ENCODE data around the gene GSAP.

GSAP gene

DNA sequence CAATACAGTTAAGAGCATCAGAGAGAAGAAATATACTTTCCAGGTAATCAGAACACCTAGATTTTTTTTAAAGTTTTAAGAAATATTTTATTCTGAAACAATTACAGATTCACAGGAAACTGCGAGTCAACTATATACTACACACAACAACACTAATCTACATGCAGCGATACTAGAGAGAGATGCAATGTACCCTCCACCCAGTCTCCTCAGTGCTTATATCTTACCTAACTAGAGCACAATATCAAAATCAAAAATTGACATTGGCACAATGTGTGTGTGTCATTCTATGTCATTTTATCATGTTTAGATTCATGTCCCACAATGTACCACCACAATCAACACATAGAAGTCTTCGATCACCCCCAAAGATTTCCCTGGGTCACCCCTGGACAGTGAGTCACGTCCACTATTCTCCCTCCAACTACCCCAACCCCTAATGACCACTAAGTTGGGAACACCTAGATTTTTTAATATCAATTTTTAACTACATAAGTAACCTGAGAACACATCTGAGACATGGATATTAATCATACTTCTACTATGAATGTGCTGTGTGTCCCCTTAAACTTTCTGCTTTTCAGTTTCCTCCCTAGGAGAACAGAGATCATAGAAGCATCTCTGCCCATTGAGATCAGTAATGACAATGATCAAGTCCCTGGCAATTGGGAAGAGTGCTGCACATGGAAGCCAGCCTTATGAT is 86.5 kb downstream of the GSAP start:
- H3K4me3 ChIP-seq (ENCODE audit: low read depth, low read length): peak overlapping the region; percentile 22
- TF ChIP-seq, protein P1, sequence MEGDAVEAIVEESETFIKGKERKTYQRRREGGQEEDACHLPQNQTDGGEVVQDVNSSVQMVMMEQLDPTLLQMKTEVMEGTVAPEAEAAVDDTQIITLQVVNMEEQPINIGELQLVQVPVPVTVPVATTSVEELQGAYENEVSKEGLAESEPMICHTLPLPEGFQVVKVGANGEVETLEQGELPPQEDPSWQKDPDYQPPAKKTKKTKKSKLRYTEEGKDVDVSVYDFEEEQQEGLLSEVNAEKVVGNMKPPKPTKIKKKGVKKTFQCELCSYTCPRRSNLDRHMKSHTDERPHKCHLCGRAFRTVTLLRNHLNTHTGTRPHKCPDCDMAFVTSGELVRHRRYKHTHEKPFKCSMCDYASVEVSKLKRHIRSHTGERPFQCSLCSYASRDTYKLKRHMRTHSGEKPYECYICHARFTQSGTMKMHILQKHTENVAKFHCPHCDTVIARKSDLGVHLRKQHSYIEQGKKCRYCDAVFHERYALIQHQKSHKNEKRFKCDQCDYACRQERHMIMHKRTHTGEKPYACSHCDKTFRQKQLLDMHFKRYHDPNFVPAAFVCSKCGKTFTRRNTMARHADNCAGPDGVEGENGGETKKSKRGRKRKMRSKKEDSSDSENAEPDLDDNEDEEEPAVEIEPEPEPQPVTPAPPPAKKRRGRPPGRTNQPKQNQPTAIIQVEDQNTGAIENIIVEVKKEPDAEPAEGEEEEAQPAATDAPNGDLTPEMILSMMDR (IDR thresholded peaks at IDR 0.05; ENCODE audit: low read depth, low read length): no peak
- TF ChIP-seq POLR2A (IDR thresholded peaks at IDR 0.05; ENCODE audit: extremely low read depth, insufficient read length) (no peak), MYC (IDR thresholded peaks at IDR 0.05; ENCODE audit: low read depth, low read length) (no peak)
- TF ChIP-seq, protein P2, sequence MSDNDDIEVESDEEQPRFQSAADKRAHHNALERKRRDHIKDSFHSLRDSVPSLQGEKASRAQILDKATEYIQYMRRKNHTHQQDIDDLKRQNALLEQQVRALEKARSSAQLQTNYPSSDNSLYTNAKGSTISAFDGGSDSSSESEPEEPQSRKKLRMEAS (IDR thresholded peaks at IDR 0.05; ENCODE audit: low read depth, low read length): no peak

DNA sequence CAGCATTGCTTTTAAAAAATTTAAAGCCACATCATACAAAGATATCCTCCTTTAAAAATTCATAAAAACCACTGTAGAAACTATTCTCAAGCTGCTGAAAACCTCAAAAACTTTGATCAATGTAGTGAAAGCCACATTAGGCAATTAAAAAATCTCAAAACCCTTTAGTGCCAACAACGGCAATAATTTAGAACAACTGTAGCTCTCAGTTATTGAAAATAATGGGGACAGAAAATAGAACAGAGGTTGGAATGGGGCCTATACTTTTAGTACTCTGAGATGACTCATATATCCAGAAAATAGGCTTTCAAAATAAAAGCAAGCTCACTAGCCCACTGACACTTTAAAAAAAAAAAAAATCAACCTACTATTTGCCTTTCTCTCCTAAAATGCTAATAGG is 87.5 kb downstream of the GSAP start:
- H3K4me3 ChIP-seq (ENCODE audit: low read depth, low read length): peak overlapping the region; percentile 71
- TF ChIP-seq, protein P1 (IDR thresholded peaks at IDR 0.05; ENCODE audit: low read depth, low read length): no peak
- TF ChIP-seq POLR2A (IDR thresholded peaks at IDR 0.05; ENCODE audit: extremely low read depth, insufficient read length) (no peak), MYC (IDR thresholded peaks at IDR 0.05; ENCODE audit: low read depth, low read length) (no peak)
- TF ChIP-seq, protein P2 (IDR thresholded peaks at IDR 0.05; ENCODE audit: low read depth, low read length): no peak
- DNase-seq (ENCODE audit: low read depth): peak; percentile 47

More for the DNA sequence above, 86.5 kb downstream of the GSAP start:
- no peak for DNase-seq (ENCODE audit: low read depth)

DNA sequence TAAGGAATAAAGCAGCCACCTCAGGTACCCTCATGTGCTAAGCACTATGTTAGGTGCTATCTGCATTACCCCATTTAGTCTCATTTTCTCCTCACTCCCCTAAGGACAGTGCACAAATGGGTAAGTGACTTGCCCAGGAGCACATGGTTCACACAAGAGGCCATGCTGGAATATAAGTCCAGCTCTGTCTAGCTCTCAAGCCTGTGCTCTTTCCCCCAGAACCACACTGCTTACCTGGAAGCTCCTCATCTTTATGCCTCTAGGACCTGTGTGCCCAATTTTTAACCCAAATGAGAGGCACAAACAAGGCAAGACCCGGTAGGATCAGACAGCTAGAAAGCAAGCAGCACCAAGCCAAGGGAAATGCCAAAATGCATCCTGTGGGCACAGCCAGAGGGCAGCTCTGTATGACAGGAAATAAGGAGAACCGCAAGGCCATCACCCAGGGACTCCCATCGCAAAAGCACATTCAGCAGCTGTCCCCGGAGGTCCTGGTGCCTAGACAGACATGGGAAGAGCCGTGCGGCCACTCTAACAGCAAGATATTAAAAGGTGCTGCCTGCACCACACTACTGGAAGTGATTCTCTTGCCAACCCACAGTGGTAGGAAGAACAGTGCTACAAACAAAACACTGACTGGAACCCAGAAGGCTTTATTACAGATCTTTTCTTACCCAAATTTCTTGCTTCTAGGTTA is 88.1 kb downstream of the GSAP start:
- peak; percentile 34 for TF ChIP-seq POLR2A (IDR thresholded peaks at IDR 0.05; ENCODE audit: extremely low read depth, insufficient read length)
- TF ChIP-seq, protein P2 (IDR thresholded peaks at IDR 0.05; ENCODE audit: low read depth, low read length): peak; percentile 96
- peak; percentile 71 for TF ChIP-seq MYC (IDR thresholded peaks at IDR 0.05; ENCODE audit: low read depth, low read length)
- TF ChIP-seq, protein P1 (IDR thresholded peaks at IDR 0.05; ENCODE audit: low read depth, low read length): no peak
- peak overlapping the region; percentile 71 for H3K4me3 ChIP-seq (ENCODE audit: low read depth, low read length)
- peak; percentile 99 for DNase-seq (ENCODE audit: low read depth)

DNA sequence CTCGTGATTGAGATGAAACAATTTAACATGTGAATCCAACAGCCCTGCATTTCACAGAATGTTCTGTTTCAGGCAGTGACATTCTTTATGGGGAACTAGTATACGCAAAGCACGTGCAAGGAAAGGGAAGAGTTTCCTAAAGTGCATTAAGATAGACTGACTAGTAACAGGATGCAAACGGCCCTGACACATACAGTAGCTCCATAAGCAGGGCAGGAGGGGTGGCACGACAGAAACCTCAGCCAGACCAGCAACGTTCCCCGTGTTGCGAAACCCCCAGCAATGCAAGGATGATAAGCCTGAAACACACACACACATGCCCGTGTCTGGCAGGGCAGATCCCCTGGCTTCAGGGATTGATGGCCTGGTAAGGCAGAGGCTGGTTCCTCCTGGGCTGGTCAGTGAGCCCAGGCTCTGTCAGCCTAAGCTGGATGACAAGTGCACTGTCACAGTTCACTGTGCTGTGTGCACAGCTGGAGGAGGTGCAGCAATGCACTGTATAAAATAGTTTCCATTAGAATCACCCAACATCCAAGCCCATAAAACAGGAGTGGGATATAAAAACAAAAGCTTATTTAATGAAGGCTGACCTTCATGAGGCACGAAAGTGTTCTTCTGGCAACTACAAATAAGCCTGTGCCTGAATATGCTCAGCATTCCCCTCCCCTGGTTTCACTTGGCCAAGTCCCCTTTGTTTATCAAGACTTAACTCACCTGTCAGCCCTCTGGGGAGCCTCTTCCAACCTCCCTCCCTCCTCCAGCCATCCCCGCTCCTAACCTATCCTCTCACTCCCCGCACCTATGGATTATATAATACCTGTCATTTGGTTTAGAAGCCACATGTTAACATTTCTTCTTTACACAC is 88.8 kb downstream of the GSAP start:
- peak; percentile 100 for DNase-seq (ENCODE audit: low read depth)
- TF ChIP-seq MYC (IDR thresholded peaks at IDR 0.05; ENCODE audit: low read depth, low read length) (peak; percentile 99), POLR2A (IDR thresholded peaks at IDR 0.05; ENCODE audit: extremely low read depth, insufficient read length) (no peak)
- TF ChIP-seq, protein P1 (IDR thresholded peaks at IDR 0.05; ENCODE audit: low read depth, low read length): no peak
- TF ChIP-seq, protein P2 (IDR thresholded peaks at IDR 0.05; ENCODE audit: low read depth, low read length): peak; percentile 99

DNA sequence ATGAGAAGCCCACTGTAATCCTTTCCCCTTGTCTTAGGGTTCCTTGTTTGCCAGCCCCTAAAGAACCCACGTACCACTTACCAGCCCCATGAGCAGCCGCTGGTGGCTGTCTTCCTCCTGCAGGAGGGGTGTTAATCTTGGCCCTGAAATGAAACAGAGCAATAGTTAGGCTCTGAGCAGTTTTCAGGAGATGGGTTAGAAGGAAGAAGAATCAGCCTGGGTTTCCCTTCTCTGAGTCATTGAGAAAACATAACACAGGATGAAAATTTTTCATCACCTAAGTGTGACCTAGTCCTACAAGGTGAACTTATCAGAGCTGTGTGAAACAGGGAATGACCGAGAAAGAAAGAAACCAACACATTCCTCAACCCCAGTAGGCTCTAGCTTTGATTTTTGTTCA is 90.0 kb downstream of the GSAP start:
- DNase-seq (ENCODE audit: low read depth): peak; percentile 58
- peak overlapping the region; percentile 71 for H3K4me3 ChIP-seq (ENCODE audit: low read depth, low read length)
- TF ChIP-seq POLR2A (IDR thresholded peaks at IDR 0.05; ENCODE audit: extremely low read depth, insufficient read length): no peak
- TF ChIP-seq, protein P2 (IDR thresholded peaks at IDR 0.05; ENCODE audit: low read depth, low read length): no peak
- no peak for TF ChIP-seq MYC (IDR thresholded peaks at IDR 0.05; ENCODE audit: low read depth, low read length)
- TF ChIP-seq, protein P1 (IDR thresholded peaks at IDR 0.05; ENCODE audit: low read depth, low read length): no peak

More for the DNA sequence above, 88.8 kb downstream of the GSAP start:
- peak overlapping the region; percentile 71 for H3K4me3 ChIP-seq (ENCODE audit: low read depth, low read length)
